NCI-H1436 (cell line): ENCODE data around the gene HES5.
"Not testable (repeated sequence)": the region's sequence is repeated elsewhere in the genome, so short reads cannot be mapped to it uniquely, and the experiment has no call there.

Experiments
- DNase-seq: peaks from one replicate; lab custom pipeline; 2025; lab: John Stamatoyannopoulos, UW

Gene HES5

DNA sequence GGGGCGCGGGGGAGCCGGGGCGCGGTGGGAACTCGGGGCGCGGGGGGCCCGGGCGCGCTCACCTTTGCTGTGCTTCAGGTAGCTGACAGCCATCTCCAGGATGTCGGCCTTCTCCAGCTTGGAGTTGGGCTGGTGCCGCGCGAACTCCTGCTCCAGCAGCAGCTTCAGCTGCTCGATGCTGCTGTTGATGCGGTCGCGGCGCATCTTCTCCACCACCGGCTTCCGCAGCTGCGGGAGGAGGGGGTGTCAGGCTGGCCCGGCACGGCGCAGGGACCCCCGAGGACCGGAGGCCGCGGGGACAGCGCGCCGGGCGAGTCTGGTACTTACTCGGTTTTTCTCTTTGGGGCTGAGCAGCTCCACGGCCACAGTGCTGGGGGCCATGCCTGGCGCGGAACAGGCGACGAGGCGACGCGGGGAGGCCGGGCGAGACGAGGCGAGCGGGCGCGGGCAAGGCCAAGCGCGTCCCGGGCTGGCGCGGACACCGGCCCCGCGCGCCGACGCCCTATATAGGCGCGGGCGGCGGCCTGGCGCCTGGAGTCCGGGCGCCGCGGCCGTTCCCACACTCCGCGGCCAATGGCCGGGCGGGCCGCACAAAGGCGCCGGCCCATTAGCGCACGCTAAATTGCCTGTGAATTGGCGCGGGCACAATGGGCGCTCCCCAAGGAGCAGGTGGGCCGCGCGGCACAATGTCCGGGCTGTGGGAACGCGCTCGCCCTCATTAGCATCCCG, at the start of gene HES5:
Gene HES5 (minus strand): TSS at position 480 of the 729 bp plus-strand sequence. CDS start 99 bp downstream, at position 381.
- peak; percentile 25 for DNase-seq

DNA sequence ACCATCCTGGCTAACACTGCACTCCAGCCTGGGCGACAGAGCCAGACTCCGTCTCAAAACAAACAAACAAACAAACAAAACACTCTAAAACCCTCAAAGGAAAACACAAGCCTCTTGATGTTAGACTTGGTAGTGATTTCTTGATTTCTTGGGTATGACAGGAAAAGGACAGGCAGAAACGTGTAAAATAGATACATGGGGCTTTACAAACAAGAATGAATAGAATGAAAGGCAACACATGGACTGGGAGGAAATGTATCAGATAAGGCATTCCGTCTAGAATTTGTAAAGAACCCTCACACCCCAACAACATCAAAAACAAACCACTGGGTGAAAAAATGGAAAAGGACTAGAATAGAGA, 48.7 kb upstream of the HES5 start:
- no peak for DNase-seq

DNA sequence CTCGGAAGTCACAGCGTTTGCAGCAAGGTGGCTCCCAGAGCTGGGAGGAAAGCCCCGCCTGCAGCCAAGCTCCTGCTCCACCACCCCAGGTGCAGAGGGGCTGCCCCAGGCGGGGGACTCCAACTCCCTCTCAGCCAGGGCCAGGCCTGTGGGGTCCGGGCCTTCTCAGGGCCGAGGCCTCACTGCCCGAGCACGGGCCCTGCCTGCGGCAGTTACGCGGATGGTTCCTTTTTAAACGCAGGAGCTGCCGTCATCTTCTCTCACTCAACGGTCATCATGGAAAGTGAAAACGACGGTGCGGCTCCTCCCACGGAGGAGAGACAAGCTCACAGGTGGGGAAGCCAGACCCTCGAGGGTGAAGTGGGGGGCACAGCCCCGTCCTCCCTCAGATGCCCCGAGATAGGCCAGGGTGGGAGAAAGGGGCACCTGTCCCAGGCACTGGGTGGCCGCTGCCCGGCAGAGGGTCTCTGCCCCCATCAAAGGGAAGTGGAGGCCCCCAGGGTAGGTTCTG, 47.6 kb upstream of the HES5 start:
- not testable (repeated sequence) for DNase-seq

- DNase-seq = no peak
Measured at GRCh38 chr1:2575801-2576663, 46.0 kb upstream of the HES5 start.

- DNase-seq = no peak
Measured at GRCh38 chr1:2574350-2574749, 44.3 kb upstream of the HES5 start.

DNA sequence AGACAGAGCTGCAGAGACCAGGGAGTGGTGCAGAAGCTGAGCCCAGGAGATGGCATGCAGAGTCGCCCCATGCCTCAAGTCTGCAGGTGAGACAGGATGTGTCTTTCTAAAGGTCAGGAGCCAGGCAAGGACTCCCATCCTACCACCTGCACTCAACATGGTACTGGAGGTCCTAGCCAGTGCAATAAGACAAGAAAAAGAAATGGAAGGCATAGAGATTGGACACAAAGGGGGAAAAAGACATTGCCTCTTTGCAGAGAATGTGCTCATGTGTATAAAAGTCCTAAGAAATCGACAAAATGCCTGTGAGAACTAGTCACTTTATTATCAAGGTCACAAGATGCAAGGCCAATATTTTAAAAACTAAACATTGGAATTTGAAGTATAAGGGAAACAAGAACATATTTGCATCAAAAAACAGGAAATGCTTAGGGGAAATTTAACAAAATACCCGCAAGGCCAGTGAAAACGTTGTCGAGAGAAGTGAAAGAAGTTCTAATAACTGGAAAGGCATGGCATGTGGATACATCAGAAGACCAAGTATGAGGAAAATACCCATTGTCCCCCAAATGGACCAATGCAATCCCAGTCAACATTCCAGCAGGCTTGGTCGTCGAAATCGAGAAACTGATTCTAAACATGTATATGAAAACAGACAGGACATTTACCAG, 43.3 kb upstream of the HES5 start:
- DNase-seq = no peak

- DNase-seq = no peak
Measured at GRCh38 chr1:2571348-2571747, 41.3 kb upstream of the HES5 start.

GRCh38 chr1:2570332-2570731, 40.3 kb upstream of the HES5 start:
- no peak for DNase-seq

DNA sequence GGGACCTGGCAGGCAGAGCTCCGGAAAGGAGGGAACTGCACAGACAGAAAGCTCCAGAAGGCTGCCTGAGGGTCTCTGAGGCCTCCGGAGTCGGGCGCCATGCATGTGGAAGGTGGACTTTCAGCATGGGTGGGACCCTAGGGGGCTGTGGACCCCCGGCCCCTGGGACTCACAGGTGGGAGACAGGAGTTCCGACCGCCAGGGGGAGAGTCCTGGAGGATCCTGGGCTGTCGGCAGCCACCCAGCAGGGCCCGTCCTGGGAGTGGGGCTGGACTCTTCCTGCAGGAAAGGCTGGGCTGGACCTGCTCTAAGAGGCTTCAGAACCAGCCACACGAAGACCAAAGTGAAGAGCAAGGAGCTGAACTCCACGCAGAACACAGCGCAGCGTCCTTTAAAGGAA, 39.6 kb upstream of the HES5 start:
- DNase-seq = not testable (repeated sequence)

GRCh38 chr1:2569060-2569459, 39.0 kb upstream of the HES5 start:
- DNase-seq = no peak

DNA sequence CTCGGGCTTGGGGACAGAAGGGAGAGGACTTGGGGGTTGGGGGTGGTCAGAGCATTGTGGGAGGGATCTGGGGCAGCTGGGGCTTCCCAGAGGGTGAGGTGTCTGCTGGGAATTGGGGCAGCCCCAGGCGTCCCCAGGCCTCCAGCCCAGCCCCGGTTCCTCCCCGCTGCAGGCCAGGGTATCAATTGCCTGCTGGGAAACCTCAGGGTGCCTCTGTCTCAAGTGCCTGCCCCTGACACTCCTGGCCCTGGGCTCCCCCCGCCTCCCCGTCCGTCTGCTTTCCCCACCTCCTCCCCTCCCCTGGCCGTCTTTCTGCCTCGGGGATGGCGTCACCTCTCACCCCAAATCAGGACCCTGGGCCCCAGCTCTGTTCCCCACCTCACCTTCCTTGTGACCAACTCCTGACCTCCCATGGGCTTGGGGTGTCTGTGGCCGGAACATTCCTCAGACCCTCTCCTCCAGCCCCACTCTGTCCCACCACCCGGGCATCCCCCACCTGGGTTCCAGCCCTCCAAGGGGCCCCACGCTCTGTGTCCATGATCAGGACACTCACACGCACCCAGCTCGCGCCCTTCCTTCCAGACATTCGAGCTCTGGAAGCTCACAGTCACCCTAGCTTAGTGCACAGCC, 38.2 kb upstream of the HES5 start:
- DNase-seq = not testable (repeated sequence)

DNA sequence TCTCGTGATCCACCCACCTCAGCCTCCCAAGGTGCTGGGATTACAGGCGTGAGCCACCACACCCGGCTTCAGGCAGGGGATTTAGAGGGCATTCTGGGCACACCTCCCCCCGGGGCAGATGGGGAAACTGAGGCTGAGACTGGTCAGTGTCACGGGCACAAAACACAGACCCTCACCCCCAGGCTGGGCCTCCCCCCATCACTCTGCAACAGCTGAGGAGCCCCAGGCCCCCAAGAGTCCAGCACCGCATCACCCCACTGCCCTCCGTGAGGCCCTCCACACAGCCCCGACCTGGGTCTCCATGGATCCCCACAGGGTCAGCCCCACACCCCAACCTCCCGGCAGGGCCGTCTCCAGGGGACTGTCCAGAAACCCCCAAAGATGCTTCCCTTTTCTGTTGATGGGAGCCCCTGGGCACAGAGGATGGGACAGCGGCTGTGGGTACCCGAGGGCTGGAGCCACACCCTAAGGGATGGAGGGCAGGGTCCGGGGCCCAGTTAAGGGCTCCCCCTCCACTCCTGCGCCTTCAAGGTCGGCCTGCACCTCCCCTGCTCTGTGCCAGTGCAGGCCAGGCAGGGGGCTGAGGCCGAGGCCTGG, 37.1 kb upstream of the HES5 start:
- DNase-seq = no peak

- no peak for DNase-seq
Measured at GRCh38 chr1:2566101-2567045, 36.3 kb upstream of the HES5 start.

DNA sequence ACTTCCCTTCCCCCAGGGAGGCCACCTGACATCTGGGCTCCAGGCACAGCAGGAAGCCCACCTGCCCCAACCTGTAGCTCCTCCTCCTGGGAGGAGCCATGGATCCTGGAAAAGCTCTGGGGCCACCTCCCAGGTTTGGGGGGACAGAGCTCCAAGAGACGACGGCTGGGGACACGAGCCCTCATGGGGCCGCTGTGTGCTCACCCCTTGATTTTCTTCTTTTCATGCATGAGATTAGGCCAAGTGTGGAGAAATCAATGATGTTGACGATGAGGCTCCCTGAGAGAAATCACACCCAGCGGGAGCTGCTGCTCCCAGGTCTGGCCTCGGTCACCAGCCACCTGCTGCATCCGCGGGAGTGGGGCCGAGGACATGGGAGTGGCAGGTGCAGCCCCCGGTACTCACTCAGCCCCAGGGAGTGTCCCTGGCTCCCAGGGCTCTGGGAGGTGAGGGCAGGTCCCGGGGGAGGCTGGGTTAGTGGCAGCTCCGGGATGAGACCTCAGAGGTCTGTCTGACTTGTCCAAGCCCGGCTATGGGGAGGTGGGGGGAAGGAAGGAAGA, 34.8 kb upstream of the HES5 start:
- DNase-seq = no peak

DNA sequence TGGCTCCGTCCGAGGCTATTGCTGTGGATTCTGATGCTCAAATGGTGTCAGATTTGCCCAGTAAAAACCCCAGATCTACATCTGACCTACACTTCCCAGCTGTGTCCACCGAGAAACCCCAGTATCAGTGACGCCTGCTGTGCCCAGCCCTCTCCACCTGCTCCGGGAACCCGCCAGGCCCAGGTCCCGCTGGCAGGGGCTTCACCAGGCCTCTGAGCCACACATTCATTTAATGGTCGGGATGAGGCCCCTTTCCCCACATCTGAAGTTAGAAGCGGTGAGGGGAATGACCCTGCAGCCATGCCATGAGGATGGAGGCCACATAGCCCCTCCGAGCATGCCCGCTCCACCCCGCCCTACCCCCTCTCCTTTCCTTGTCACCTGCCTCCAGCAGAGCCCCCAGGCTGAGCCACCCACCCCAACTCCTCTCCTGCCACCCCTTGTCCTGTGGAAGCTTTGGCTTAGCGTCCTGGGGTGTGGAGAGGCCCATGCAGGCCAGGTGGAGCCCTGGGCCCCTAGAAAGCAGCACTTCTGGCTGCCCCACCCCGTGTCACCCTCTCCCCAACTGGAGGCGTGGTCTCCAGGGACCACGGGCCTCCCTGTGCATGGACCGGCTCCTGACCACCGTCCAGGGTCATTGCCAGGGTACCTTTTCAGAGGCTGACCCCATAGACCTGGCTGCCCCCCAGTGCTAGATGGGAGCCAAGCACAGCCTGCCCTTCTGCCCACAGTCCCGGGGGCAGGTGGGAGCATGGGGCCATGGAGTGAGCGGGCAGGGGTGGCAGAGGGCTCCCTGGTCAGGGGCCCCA, 34.1 kb upstream of the HES5 start:
- DNase-seq = no peak

- DNase-seq = no peak
Measured at GRCh38 chr1:2563205-2563604, 33.1 kb upstream of the HES5 start.

GRCh38 chr1:2561898-2562895, 32.1 kb upstream of the HES5 start:
- DNase-seq = no peak

DNA sequence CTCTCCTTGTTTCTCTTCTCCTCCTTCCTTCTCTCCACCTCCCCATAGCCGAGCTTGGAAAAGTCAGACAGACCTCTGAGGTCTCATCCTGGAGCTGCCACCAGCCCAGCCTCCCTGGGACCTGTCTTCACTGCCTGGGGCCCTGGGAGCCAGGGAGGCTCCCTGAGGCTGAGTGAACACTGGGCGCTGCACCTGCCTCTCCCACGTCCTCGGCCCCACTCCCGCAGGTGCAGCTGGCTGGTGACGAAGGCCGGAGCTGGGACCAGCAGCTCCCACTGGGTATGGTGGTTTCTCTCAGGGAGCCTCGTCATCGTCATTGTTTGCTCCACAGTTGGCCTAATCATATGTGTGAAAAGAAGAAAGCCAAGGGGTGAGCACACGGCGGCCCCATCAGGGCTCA, 31.4 kb upstream of the HES5 start:
- DNase-seq = no peak
